Prostate gland (tissue), 2 donors: Measurements from ENCODE around the gene HCAR2. TPM values are rescaled to one million over a fixed set of nuclear protein-coding genes. Genes with fewer than 3 reads are reported as not detected.
"Not testable (repeated sequence)": the region's sequence is repeated elsewhere in the genome, so short reads cannot be mapped to it uniquely, and the experiment has no call there.

Source experiments
- DNase-seq: peaks from one replicate; pipeline ENCODE4 v3.0.0-alpha.2; 2019; ENCODE audit warnings: low spot score
- H3K27ac ChIP-seq, 2 donors: fragments of 200-600 bp; sonication (generic); 2 replicates each; pipeline ENCODE4 v1.5.1; 2017 to 2019
- H3K27me3 ChIP-seq: fragments of 200-600 bp; sonication (generic); replicated peaks from 2 replicates; pipeline ENCODE4 v1.5.1; 2019; ENCODE audit not compliant: insufficient read depth
- H3K36me3 ChIP-seq, 2 donors: fragments of 200-600 bp; sonication (generic); 1 replicate in 1 of 2; 2 replicates in 1 of 2; pipeline versions ENCODE4 v1.5.1 to v1.8.1; 2017 to 2019
- H3K4me1 ChIP-seq: fragments of 200-600 bp; sonication (generic); replicated peaks from 2 replicates; pipeline ENCODE4 v1.5.1; 2019
- H3K4me3 ChIP-seq, 2 donors: fragments of 200-600 bp; sonication (generic); 2 replicates each; pipeline ENCODE4 v1.5.1; 2017 to 2019
- H3K9me3 ChIP-seq: fragments of 200-600 bp; sonication (generic); 2 replicates; pipeline ENCODE4 v1.5.1; 2017
- CTCF ChIP-seq, 4 experiments: fragments of 200-600 bp in 2 of 4; fragments of 450-650 bp in 2 of 4; sonication (generic) in 2 of 4; IDR thresholded peaks; 1 replicate in 3 of 4; 2 replicates in 1 of 4; pipeline ENCODE4 v1.5.1; 2016 to 2019; ENCODE audit warnings: antibody characterized with exemption in 4 of 4, mild to moderate bottlenecking in 2 of 4, moderate library complexity in 2 of 4
- POLR2A ChIP-seq: fragments of 450-650 bp; IDR thresholded peaks from one replicate; pipeline ENCODE4 v1.6.1; 2016; ENCODE audit warnings: antibody characterized with exemption, mild to moderate bottlenecking
- POLR2AphosphoS5 ChIP-seq: sonication (generic); formaldehyde crosslinking; IDR thresholded peaks from one replicate; pipeline ENCODE4 v1.6.1; 2017; ENCODE audit warnings: antibody characterized with exemption
- WGBS: methylation state at CpG from one replicate; pipeline ENCODE4 v1.1.5; 2018; 5-methylcytosine and 5-hydroxymethylcytosine counted together
- intact Hi-C: fragments of 100-400 bp; cut with DNase I; formaldehyde crosslinking; loops from one replicate; pipeline ENCODE4 v1.14.2; 2022
- total RNA-seq, 2 donors: library from RNA; depleted of rRNA; stranded (reverse); fragments of >200 nt; gene quantifications; one replicate each; pipeline ENCODE4 v1.1.0, GENCODE V29; 2016

HCAR2 gene
- total RNA-seq, 2 donors from 2014 or later = 1.6 to 2.7 TPM

- no peak overlapping the region for H3K4me3 ChIP-seq
- TF ChIP-seq CTCF (IDR thresholded peaks at IDR 0.05) (no peak), POLR2A (no peak), POLR2AphosphoS5 (peak; percentile 88)
- intact Hi-C loops = no loop called here
- 67% methylated on average over 3 of the region's 3 CpGs for WGBS
- no peaks in the 10 kb centered on the region for H3K36me3 ChIP-seq
- no peaks in the 10 kb centered on the region for H3K27me3 ChIP-seq
- H3K9me3 ChIP-seq = no peaks in the 10 kb centered on the region
- DNase-seq = peak; percentile 66
- peak overlapping the region; percentile 77 to 81 for H3K27ac ChIP-seq
- no peaks in the 10 kb centered on the region for H3K4me1 ChIP-seq
These were observed 14.9 kb downstream of the HCAR2 start for GRCh38 chr12:122688291-122688690.

GRCh38 chr12:122687086-122687485, 16.1 kb downstream of the HCAR2 start:
- TF ChIP-seq CTCF (IDR thresholded peaks at IDR 0.05) (no peak), POLR2AphosphoS5 (peak; percentile 35)
- intact Hi-C loops = no loop called here
- WGBS = 44% methylated on average over 5 of the region's 5 CpGs
- Histone ChIP-seq H3K27me3 (no peaks in the 10 kb centered on the region), H3K4me3 (no peak overlapping the region), H3K36me3 (no peaks in the 10 kb centered on the region), H3K4me1 (no peaks in the 10 kb centered on the region), H3K9me3 (no peaks in the 10 kb centered on the region), H3K27ac (peak overlapping the region; percentile 8 to 81)
- peak; percentile 43 for DNase-seq

GRCh38 chr12:122686538-122686937, 16.6 kb downstream of the HCAR2 start:
- TF ChIP-seq POLR2A = no peak
- no peak for TF ChIP-seq POLR2AphosphoS5
- no peak for TF ChIP-seq CTCF (IDR thresholded peaks at IDR 0.05)
- no peaks in the 10 kb centered on the region for H3K4me1 ChIP-seq
- intact Hi-C loops = no loop called here
- H3K4me3 ChIP-seq = no peak overlapping the region
- no peak overlapping the region for H3K27ac ChIP-seq
- DNase-seq = no peak
- WGBS = 95% methylated on average over 3 of the region's 3 CpGs
- H3K27me3 ChIP-seq = no peaks in the 10 kb centered on the region
- no peaks in the 10 kb centered on the region for H3K36me3 ChIP-seq
- no peaks in the 10 kb centered on the region for H3K9me3 ChIP-seq

GRCh38 chr12:122684297-122684813, 18.8 kb downstream of the HCAR2 start:
- Histone ChIP-seq H3K27me3 (no peaks in the 10 kb centered on the region), H3K9me3 (no peaks in the 10 kb centered on the region), H3K27ac (no peak overlapping the region), H3K4me3 (no peak overlapping the region), H3K4me1 (no peaks in the 10 kb centered on the region), H3K36me3 (no peaks in the 10 kb centered on the region)
- DNase-seq = no peak
- intact Hi-C loops = no loop called here
- 62% methylated on average over 5 of the region's 5 CpGs for WGBS
- TF ChIP-seq POLR2AphosphoS5 (no peak), CTCF (IDR thresholded peaks at IDR 0.05) (no peak), POLR2A (no peak)

- H3K4me1 ChIP-seq = no peaks in the 10 kb centered on the region
- TF ChIP-seq CTCF (IDR thresholded peaks at IDR 0.05) (no peak), POLR2A (no peak), POLR2AphosphoS5 (no peak)
- H3K27me3 ChIP-seq = no peaks in the 10 kb centered on the region
- H3K27ac ChIP-seq = no peak overlapping the region
- H3K9me3 ChIP-seq = no peaks in the 10 kb centered on the region
- H3K36me3 ChIP-seq = no peaks in the 10 kb centered on the region
- DNase-seq = no peak
- H3K4me3 ChIP-seq = no peak overlapping the region
- 84% methylated on average over 4 of the region's 4 CpGs for WGBS
- intact Hi-C loops = no loop called here
These were observed 21.3 kb downstream of the HCAR2 start for GRCh38 chr12:122681814-122682213.

- H3K27me3 ChIP-seq, intact Hi-C loops, H3K4me1 ChIP-seq, DNase-seq, H3K4me3 ChIP-seq, H3K9me3 ChIP-seq, H3K27ac ChIP-seq, H3K36me3 ChIP-seq: not testable (repeated sequence)
- WGBS = 78% methylated on average over 6 of the region's 6 CpGs
These were observed 22.2 kb downstream of the HCAR2 start for GRCh38 chr12:122680989-122681388.

GRCh38 chr12:122676781-122677180, 26.4 kb downstream of the HCAR2 start:
- 90% methylated on average over 11 of the region's 32 CpGs for WGBS
- H3K4me1 ChIP-seq, intact Hi-C loops, H3K4me3 ChIP-seq, H3K27ac ChIP-seq, H3K27me3 ChIP-seq, H3K36me3 ChIP-seq, H3K9me3 ChIP-seq, DNase-seq: not testable (repeated sequence)

GRCh38 chr12:122676015-122676414, 27.1 kb downstream of the HCAR2 start:
- H3K27me3 ChIP-seq, intact Hi-C loops, DNase-seq, H3K4me3 ChIP-seq, H3K9me3 ChIP-seq, H3K36me3 ChIP-seq, H3K27ac ChIP-seq, H3K4me1 ChIP-seq: not testable (repeated sequence)
- 93% methylated on average over 8 of the region's 8 CpGs for WGBS
